ENCODE measurements around the gene MMS22L. TPM values are rescaled to one million over a fixed set of nuclear protein-coding genes. Genes with fewer than 3 reads are reported as not detected.
"Not testable (repeated sequence)": the region's sequence is repeated elsewhere in the genome, so short reads cannot be mapped to it uniquely, and the experiment has no call there.

Gene MMS22L
- total RNA-seq, 1 experiment from 2014 or later, result 10.7 TPM

GRCh38 chr6:97160280-97160679, 122.7 kb downstream of the MMS22L start:
- in situ Hi-C loops (cut with HindIII; ENCODE audit: low pct_unique_long_range_greater_than_20kb, low sequenced_read_pairs), result no loop called here
- no peak for DNase-seq (ENCODE audit: low read depth)

- DNase-seq (ENCODE audit: low read depth); in situ Hi-C loops (cut with HindIII; ENCODE audit: low pct_unique_long_range_greater_than_20kb, low sequenced_read_pairs): not testable (repeated sequence)
Observed at GRCh38 chr6:97155447-97155846, 127.6 kb downstream of the MMS22L start.

GRCh38 chr6:97154015-97154414, 129.0 kb downstream of the MMS22L start:
- DNase-seq (ENCODE audit: low read depth), result no peak
- in situ Hi-C loops (cut with HindIII; ENCODE audit: low pct_unique_long_range_greater_than_20kb, low sequenced_read_pairs), result no loop called here

GRCh38 chr6:97151601-97152000, 131.4 kb downstream of the MMS22L start:
- in situ Hi-C loops (cut with HindIII; ENCODE audit: low pct_unique_long_range_greater_than_20kb, low sequenced_read_pairs), result no loop called here
- DNase-seq (ENCODE audit: low read depth), result no peak

GRCh38 chr6:97150932-97151331, 132.1 kb downstream of the MMS22L start:
- in situ Hi-C loops (cut with HindIII; ENCODE audit: low pct_unique_long_range_greater_than_20kb, low sequenced_read_pairs), result no loop called here

GRCh38 chr6:97147421-97147820, 135.6 kb downstream of the MMS22L start:
- in situ Hi-C loops (cut with HindIII; ENCODE audit: low pct_unique_long_range_greater_than_20kb, low sequenced_read_pairs), result no loop called here
- no peak for DNase-seq (ENCODE audit: low read depth)

More at GRCh38 chr6:97150932-97151331, 132.1 kb downstream of the MMS22L start:
- no peak for DNase-seq (ENCODE audit: low read depth)

GRCh38 chr6:97145691-97146090, 137.3 kb downstream of the MMS22L start:
- DNase-seq (ENCODE audit: low read depth), result no peak
- in situ Hi-C loops (cut with HindIII; ENCODE audit: low pct_unique_long_range_greater_than_20kb, low sequenced_read_pairs), result no loop called here

- in situ Hi-C loops (cut with HindIII; ENCODE audit: low pct_unique_long_range_greater_than_20kb, low sequenced_read_pairs), result no loop called here
- DNase-seq (ENCODE audit: low read depth), result no peak
Observed at GRCh38 chr6:97141756-97142155, 141.3 kb downstream of the MMS22L start.

GRCh38 chr6:97138581-97138980, 144.4 kb downstream of the MMS22L start:
- in situ Hi-C loops (cut with HindIII; ENCODE audit: low pct_unique_long_range_greater_than_20kb, low sequenced_read_pairs), result no loop called here
- DNase-seq (ENCODE audit: low read depth), result no peak

- in situ Hi-C loops (cut with HindIII; ENCODE audit: low pct_unique_long_range_greater_than_20kb, low sequenced_read_pairs), result no loop called here
Observed at GRCh38 chr6:97136626-97137358, 146.2 kb downstream of the MMS22L start.

GRCh38 chr6:97133067-97133466, 149.9 kb downstream of the MMS22L start:
- no peak for DNase-seq (ENCODE audit: low read depth)
- in situ Hi-C loops (cut with HindIII; ENCODE audit: low pct_unique_long_range_greater_than_20kb, low sequenced_read_pairs), result no loop called here

More at GRCh38 chr6:97136626-97137358, 146.2 kb downstream of the MMS22L start:
- DNase-seq (ENCODE audit: low read depth), result no peak

GRCh38 chr6:97129106-97129505, 153.9 kb downstream of the MMS22L start:
- in situ Hi-C loops (cut with HindIII; ENCODE audit: low pct_unique_long_range_greater_than_20kb, low sequenced_read_pairs), result no loop called here

GRCh38 chr6:97128507-97128906, 154.5 kb downstream of the MMS22L start:
- no peak for DNase-seq (ENCODE audit: low read depth)
- in situ Hi-C loops (cut with HindIII; ENCODE audit: low pct_unique_long_range_greater_than_20kb, low sequenced_read_pairs), result no loop called here

More at GRCh38 chr6:97129106-97129505, 153.9 kb downstream of the MMS22L start:
- DNase-seq (ENCODE audit: low read depth), result no peak

GRCh38 chr6:97123652-97124051, 159.4 kb downstream of the MMS22L start:
- no peak for DNase-seq (ENCODE audit: low read depth)
- in situ Hi-C loops (cut with HindIII; ENCODE audit: low pct_unique_long_range_greater_than_20kb, low sequenced_read_pairs), result no loop called here

GRCh38 chr6:97123112-97123511, 159.9 kb downstream of the MMS22L start:
- in situ Hi-C loops (cut with HindIII; ENCODE audit: low pct_unique_long_range_greater_than_20kb, low sequenced_read_pairs), result no loop called here
- no peak for DNase-seq (ENCODE audit: low read depth)

GRCh38 chr6:97120511-97120910, 162.5 kb downstream of the MMS22L start:
- in situ Hi-C loops (cut with HindIII; ENCODE audit: low pct_unique_long_range_greater_than_20kb, low sequenced_read_pairs), result no loop called here
- no peak for DNase-seq (ENCODE audit: low read depth)

GRCh38 chr6:97114645-97115044, 168.4 kb downstream of the MMS22L start:
- in situ Hi-C loops (cut with HindIII; ENCODE audit: low pct_unique_long_range_greater_than_20kb, low sequenced_read_pairs), result no loop called here

GRCh38 chr6:97113170-97113569, 169.8 kb downstream of the MMS22L start:
- DNase-seq (ENCODE audit: low read depth), result no peak
- in situ Hi-C loops (cut with HindIII; ENCODE audit: low pct_unique_long_range_greater_than_20kb, low sequenced_read_pairs), result no loop called here

More at GRCh38 chr6:97114645-97115044, 168.4 kb downstream of the MMS22L start:
- DNase-seq (ENCODE audit: low read depth), result no peak

GRCh38 chr6:97111243-97111642, 171.8 kb downstream of the MMS22L start:
- in situ Hi-C loops (cut with HindIII; ENCODE audit: low pct_unique_long_range_greater_than_20kb, low sequenced_read_pairs), result no loop called here
- no peak for DNase-seq (ENCODE audit: low read depth)

GRCh38 chr6:97110626-97111025, 172.4 kb downstream of the MMS22L start:
- in situ Hi-C loops (cut with HindIII; ENCODE audit: low pct_unique_long_range_greater_than_20kb, low sequenced_read_pairs), result no loop called here
- DNase-seq (ENCODE audit: low read depth), result no peak
